Nucleus accumbens (tissue), 56 donors: ENCODE results near the gene LAD1.
A peak's percentile ranks its signal among the peaks of the same experiment; 100 is the strongest.

Experiments
- DNase-seq, 56 donors: peaks; one replicate each; lab custom pipeline; 2025; lab: John Stamatoyannopoulos, UW

LAD1 gene

DNA sequence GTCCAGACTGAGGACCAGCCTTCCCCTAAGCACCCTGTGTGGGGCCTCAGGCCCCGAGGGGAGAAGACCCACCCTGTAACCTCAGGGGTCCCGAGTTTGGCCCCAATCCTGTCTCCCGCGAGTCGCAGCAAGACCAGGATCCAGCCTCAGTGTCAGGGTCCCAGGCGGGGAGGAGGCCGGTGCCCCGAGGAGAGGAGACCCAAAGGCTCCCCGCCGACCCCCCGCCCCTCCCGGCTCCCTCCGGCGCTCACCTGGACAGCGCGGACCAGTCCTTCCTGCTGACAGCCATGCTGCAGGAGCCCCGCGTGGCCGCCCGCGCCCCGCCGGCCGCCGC lies at the start of gene LAD1:
TSS of gene LAD1 (minus strand) at position 307 of the 334 bp plus-strand sequence. CDS start at position 289, 18 bp downstream.
- no peak for DNase-seq

DNA sequence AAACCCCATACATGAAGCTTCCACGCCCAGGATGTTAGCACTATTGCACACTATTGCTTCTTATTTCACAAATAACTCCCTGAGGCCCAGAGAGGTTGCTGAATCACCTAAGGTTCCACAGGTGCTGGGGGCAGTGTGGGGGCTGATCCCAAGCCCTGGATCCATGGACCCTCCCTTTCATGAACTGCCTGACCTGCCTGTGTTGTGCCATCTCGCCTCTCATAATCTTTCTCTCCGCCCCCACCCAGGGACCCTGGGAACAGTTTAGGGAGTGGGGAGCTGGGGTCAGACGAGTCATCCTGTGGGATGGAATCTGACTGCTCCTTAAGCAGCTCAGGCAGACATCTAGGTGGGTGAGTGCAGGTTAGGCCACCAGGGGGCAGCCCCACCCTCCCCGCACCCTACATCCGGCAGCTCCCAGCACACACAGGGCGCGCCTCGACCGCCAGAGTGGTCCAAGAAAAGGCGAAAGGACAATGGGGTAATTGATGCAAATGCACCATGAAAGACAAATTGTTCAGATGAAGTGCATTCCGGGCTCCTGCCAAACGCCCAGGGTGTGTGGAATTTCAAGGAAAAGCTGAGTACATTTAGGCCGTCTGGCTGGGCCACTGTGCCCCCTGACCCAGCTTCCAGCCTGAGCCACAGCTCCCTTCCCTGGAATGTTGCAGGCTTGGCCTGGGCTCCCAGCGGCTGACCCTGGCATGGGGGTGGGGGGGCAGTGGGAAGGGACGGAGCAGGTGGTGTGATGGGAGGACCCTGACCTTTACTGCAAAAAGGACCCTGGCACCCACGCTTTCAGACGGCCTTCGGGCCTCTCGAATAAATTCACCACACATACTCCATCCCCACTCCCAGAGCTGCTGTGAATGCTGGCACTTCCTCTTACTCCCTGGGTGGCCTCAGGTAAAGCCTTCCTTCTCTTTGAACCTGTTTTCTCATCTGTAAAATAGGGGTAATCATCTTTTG lies 49.1 kb upstream of the LAD1 start:
- DNase-seq = peak in 54 of 56 donors; percentile 39 to 92 (median 82)

DNA sequence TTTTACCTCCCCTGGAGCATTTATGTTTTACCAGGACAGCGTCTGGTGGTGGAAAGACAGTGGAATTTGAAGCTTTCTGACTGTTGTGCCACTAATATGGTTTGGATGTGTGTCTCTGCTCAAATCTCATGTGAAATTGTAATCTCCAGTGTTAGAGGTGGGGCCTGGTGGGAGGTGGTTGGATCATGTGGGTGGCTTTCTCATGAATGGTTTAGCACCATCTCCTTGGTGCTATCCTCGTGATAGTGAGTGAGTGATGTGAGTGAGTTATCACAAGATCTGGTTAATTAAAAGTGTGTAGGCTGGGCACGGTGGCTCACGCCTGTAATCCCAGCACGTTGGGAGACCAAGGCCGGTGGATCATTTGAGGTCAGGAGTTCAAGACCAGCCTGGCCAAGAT lies 46.2 kb upstream of the LAD1 start:
- peak in 7 of 56 donors; percentile 14 to 39 (median 22) for DNase-seq

DNA sequence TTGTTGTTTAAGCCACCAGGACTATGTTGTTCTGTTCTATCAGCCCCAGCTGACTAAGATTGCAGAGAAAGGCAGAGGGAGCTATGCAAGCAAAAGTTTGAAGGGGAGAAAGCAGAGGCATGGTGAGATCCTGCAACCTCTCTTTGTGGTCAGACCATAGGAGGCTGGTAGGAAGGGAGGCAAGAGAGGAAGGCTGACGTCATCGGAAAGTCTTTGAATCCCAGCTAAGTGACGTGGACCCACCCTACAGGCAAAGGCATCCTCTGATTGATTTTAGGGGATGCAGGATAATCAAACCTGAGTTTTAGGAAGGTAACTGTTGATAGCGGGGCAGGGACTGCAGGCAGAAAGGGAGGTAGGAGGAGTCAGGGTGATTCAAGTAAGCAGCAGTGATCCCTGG lies 45.7 kb upstream of the LAD1 start:
- no peak for DNase-seq

DNA sequence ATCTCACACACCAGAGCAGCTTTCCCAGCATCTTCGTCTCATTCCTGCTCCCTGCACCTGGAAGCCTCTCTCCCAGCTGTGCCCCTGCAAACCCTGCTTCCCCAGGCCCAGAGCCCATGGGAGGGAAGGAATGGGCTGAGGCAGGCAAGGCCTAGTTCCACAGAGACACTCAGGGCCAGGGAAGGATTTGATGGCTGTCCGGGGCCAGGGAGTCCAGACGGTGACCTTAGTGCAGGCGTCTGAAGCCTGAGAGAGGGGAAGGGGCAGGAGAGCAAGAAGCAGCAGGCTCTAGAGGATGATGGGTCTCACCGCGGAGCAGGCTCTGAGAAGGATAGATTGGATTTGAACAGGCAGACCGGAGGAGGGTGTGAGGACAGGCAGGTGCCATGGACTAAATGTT lies 44.6 kb upstream of the LAD1 start:
- DNase-seq = no peak

- DNase-seq = no peak
These were observed 37.8 kb upstream of the LAD1 start for GRCh38 chr1:201436969-201437368.

DNA sequence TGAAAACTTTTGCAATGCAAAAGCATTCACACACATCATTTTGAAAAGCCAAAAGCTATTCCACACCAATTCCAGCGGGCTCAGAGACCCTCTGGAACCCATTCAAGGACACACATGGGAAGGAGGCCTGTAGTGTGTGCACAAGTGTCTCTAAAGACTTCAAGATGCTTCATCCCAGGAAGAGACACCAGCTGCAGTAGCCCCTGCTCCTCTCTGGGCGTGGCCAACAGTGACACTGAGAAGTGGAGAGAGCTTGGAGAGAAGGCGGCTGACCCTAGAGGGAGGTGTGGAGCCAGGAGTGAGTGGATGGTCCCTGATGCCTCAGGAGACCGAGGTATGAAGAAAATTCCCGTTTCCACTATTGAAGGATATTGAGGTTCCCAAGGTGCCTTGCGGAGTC lies 37.3 kb upstream of the LAD1 start:
- no peak for DNase-seq

DNA sequence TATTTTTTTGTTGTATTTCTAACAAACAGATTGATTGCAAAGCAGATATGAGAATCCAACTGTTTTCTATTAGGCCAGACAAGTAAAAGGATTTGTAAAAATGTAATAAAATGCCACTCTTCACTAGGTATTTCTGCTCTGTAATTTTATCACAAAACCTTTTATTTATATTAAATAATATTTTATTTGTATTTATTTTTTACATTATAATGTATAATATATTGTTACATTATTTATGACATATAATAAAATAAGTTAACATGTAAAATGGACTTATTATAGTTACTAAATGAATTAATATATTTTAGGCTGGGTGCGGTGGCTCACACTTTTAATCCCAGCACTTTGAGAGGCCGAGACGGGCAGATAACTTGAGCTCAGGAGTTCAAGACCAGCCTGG lies 35.1 kb upstream of the LAD1 start:
- DNase-seq = no peak

DNA sequence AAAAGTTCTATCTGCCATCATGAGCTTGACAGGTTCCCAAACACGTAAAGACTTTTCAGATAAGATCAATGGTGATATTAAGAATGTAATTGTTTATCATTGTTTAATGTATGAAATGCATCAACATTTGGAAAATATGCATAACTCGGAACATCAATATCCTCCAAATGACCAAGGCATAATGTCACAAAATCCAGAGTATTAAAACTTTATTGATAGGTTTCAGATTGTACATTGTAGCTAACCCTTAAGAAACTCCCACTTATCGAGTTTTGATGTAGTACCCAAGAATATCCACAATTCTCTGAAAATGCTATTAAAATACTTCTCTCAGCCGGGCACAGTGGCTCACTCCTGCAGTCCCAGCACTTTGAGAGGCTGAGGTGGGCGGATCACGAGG lies 34.5 kb upstream of the LAD1 start:
- no peak for DNase-seq

- no peak for DNase-seq
These were observed 31.7 kb upstream of the LAD1 start for GRCh38 chr1:201430776-201431175.

GRCh38 chr1:201429736-201430501 lies 30.8 kb upstream of the LAD1 start:
- no peak for DNase-seq

GRCh38 chr1:201427963-201428362 lies 28.8 kb upstream of the LAD1 start:
- DNase-seq = no peak

DNA sequence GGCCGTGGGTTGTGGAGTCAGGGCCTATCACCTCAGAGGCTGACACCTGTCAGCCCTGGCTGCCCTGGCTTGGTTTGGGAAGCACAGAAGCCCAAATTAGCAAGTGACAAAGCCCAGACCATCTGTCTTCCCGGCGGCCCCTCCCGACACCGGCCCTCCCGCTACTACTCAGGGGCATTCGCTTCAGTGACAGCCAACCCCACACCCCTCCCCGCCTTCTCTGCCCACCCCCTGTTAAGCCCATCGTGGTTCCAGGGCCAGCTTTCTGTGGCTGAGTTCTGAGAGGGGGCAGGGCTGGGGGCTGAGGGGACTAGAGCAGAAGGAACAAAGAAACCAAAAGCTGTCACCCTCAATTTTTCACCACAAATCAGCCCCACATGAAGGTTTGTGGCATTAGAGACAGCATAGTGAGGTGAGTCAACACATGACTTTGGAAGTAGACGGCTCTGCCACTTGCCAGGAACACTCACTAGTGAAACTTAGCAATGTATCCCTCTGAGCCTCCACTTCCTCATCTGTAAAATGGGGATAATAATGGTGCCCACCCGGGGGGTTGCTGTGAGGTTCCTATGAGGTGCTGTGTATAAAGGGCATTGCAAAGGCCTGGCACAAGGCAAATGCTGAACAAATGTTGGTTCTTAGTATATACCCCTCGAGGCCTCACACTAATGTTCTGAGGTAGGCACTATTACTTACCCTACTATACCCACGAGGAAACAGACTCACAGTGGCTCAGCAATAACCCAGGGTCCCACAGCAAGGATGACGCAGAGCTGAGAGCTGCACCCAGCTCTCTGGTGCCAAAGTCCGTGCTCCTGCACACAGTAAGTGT lies 27.6 kb upstream of the LAD1 start:
- DNase-seq = no peak

GRCh38 chr1:201424146-201424545 lies 25.0 kb upstream of the LAD1 start:
- no peak for DNase-seq

GRCh38 chr1:201423655-201424054 lies 24.5 kb upstream of the LAD1 start:
- DNase-seq = no peak

GRCh38 chr1:201422436-201423030 lies 23.4 kb upstream of the LAD1 start:
- no peak for DNase-seq

- no peak for DNase-seq
These were observed 22.9 kb upstream of the LAD1 start for GRCh38 chr1:201422026-201422425.

GRCh38 chr1:201421041-201421440 lies 21.9 kb upstream of the LAD1 start:
- DNase-seq = no peak

GRCh38 chr1:201420608-201421002 lies 21.5 kb upstream of the LAD1 start:
- DNase-seq = no peak
